ENCODE results near the gene DNAH9. TPM values are rescaled to one million over a fixed set of nuclear protein-coding genes. Genes with fewer than 3 reads are reported as not detected.

The DNAH9 gene
- total RNA-seq, 6 experiments from 2014 or later, result not detected

DNA sequence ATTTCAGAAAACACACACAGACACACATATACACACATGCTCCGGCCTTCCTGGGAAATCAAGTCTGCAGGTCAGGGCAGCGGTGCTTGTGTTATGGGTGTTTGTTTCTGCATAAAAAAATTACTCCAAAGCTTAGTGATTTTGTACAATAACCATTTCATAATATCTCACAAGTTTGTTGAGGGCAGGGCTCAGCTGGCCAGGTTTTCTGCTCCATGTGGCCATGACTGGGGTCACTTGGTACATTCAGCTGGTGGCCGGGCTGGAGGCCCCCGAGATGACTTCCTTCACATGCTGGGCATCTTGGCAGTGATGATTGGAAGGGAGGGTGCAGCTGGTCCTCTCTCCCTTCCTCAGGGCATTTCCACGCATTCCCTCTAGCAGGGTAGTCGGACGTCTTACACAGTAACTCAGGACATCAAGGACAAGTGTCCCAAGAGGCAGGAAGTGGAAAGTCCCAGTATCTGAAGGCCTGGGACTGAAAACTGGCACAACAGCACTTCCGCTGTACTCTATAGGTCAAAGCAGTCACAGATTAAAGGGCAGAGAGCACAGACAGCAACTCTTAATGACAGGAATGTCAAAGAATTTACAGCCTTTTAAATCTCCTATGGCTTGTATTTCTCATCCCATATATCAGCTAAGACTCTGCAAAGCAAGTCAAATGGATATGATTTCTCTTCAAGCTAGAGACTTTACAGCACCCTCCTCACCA, 271.6 kb downstream of the DNAH9 start:
- Histone ChIP-seq H3K4me3 (no peak overlapping the region), H3K4me1 (no peaks in the 10 kb centered on the region), H3K36me3 (no peaks in the 10 kb centered on the region), H3K9me3 (no peaks in the 10 kb centered on the region), H3K27ac (no peak overlapping the region), H3K27me3 (no peaks in the 10 kb centered on the region)
- ATAC-seq (no peak), DNase-seq (no peak)
- TF ChIP-seq, protein P1, sequence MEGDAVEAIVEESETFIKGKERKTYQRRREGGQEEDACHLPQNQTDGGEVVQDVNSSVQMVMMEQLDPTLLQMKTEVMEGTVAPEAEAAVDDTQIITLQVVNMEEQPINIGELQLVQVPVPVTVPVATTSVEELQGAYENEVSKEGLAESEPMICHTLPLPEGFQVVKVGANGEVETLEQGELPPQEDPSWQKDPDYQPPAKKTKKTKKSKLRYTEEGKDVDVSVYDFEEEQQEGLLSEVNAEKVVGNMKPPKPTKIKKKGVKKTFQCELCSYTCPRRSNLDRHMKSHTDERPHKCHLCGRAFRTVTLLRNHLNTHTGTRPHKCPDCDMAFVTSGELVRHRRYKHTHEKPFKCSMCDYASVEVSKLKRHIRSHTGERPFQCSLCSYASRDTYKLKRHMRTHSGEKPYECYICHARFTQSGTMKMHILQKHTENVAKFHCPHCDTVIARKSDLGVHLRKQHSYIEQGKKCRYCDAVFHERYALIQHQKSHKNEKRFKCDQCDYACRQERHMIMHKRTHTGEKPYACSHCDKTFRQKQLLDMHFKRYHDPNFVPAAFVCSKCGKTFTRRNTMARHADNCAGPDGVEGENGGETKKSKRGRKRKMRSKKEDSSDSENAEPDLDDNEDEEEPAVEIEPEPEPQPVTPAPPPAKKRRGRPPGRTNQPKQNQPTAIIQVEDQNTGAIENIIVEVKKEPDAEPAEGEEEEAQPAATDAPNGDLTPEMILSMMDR (IDR thresholded peaks at IDR 0.05), result no peak
- TF ChIP-seq POLR2A (IDR thresholded peaks at IDR 0.05), result no peak
- intact Hi-C loops (cut with DNase I), result no loop called here
- 78% methylated on average over 3 of the region's 8 CpGs for WGBS (ENCODE audit: insufficient coverage, low coverage, low lambda C conversion rate, missing lambda C conversion rate)

DNA sequence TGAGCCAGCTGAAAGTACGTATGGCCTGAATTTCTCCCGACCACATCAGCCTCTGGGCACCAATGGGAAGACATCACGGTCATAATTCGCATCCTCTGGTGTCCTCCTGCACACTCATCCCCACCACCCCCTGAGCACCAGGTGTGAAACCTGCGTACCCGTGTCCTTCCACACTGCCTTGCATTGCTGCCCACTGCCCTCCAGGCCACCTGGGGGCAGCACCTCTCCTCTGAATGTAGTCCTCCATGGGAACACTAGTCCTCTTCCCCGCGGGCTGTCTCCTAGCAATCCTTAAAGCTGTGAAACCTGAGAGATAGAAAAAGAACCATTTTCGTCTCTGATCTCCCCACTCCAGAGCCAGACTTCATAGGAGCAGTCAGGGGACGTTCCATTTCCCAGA, 273.5 kb downstream of the DNAH9 start:
- WGBS (ENCODE audit: insufficient coverage, low coverage, low lambda C conversion rate, missing lambda C conversion rate), result 25% methylated on average over 4 of the region's 10 CpGs
- no peak for ATAC-seq
- Histone ChIP-seq H3K36me3 (no peaks in the 10 kb centered on the region), H3K9me3 (no peaks in the 10 kb centered on the region), H3K27ac (no peak overlapping the region), H3K4me3 (no peak overlapping the region), H3K27me3 (no peaks in the 10 kb centered on the region), H3K4me1 (no peaks in the 10 kb centered on the region)
- no peak for TF ChIP-seq POLR2A (IDR thresholded peaks at IDR 0.05)
- TF ChIP-seq, protein P1 (IDR thresholded peaks at IDR 0.05), result no peak
- no peak for DNase-seq
- intact Hi-C loops (cut with DNase I), result no loop called here

DNA sequence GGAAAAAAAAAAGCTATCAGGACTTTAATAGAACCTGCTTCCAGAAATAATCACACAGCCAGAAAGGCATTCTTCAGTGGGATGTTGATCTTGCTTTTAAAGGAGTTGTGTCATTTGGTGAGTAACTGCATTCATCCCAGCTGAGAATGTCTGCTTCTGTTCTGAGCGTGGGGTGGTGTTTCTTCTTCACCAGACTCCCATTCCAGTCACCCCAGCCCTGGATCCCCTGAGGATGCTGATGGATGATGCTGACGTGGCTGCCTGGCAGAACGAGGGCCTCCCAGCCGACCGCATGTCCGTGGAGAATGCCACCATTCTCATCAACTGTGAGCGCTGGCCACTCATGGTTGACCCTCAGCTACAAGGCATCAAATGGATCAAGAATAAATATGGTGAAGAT, 276.5 kb downstream of the DNAH9 start:
- Histone ChIP-seq H3K4me1 (no peaks in the 10 kb centered on the region), H3K9me3 (no peaks in the 10 kb centered on the region), H3K36me3 (no peaks in the 10 kb centered on the region), H3K27me3 (no peaks in the 10 kb centered on the region), H3K27ac (no peak overlapping the region), H3K4me3 (no peak overlapping the region)
- WGBS (ENCODE audit: insufficient coverage, low coverage, low lambda C conversion rate, missing lambda C conversion rate), result 0% methylated on average over 2 of the region's 7 CpGs
- TF ChIP-seq, protein P1 (IDR thresholded peaks at IDR 0.05), result no peak
- TF ChIP-seq POLR2A (IDR thresholded peaks at IDR 0.05), result no peak
- intact Hi-C loops (cut with DNase I), result no loop called here
- ATAC-seq, result no peak
- DNase-seq, result no peak

DNA sequence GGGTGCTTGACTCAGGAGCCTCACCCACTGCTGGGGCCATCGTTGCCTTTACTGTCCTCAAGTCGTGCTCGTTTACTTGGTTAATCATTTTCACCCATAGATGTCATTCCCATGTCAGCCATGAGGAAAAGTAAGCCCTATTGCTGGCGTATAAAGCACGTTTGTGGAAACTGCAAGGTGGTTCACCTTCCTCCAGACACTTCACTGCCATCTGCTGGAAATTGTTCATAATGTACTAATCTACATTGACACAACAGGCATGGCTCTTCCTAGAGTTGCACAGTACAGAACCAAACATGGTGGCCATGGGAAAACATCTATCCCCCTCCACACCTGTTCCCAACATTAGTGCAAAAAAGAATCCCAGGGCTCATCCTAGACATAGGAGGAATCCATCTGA, 282.4 kb downstream of the DNAH9 start:
- H3K4me3 ChIP-seq, result no peak overlapping the region
- no peaks in the 10 kb centered on the region for H3K36me3 ChIP-seq
- TF ChIP-seq, protein P1 (IDR thresholded peaks at IDR 0.05), result peak in 3 of 4 donors; percentile 25 to 43 (median 28)
- TF ChIP-seq POLR2A (IDR thresholded peaks at IDR 0.05), result no peak
- ATAC-seq (peak in 3 of 4 donors; percentile 63 to 72 (median 69)), DNase-seq (no peak)
- no peaks in the 10 kb centered on the region for H3K4me1 ChIP-seq
- no peak overlapping the region for H3K27ac ChIP-seq
- intact Hi-C loops (cut with DNase I), result no loop called here
- WGBS (ENCODE audit: insufficient coverage, low coverage, low lambda C conversion rate, missing lambda C conversion rate), result 15% methylated on average over 5 of the region's 5 CpGs
- no peaks in the 10 kb centered on the region for H3K27me3 ChIP-seq
- no peaks in the 10 kb centered on the region for H3K9me3 ChIP-seq

Measured in right lobe of liver (tissue), 6 donors.